ENCODE data around the gene PKD1L1.

DNA sequence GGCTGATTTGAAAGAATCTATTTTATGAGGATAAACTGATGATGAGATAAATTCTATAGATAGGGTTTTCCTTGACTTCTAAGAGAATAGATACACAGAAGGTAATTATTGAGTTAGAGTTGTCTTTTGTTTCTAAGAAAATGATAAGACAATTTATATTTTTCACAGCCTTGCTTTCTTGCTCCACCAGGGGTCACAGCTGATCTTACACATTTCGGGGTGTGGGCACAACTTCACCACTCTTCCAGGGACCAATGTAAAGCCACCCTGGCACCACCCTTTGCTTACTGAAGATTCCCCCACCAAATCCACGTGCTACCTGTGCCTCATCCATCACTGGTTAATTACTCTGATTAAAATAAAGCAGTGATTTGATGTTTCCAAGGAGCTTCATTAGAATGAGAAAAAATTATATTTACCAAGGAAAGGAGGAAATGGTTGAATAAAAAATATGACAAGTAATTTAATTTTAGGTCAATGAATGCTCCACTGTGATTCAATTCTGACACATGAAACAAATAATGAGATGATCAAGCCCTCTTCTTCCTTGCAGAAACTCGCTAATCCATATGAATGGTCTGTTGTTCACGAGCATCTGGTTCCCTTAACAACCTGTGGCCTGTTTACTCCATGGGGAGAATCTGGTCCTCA, 189.1 kb downstream of the PKD1L1 start:
- TF ChIP-seq, protein P1, sequence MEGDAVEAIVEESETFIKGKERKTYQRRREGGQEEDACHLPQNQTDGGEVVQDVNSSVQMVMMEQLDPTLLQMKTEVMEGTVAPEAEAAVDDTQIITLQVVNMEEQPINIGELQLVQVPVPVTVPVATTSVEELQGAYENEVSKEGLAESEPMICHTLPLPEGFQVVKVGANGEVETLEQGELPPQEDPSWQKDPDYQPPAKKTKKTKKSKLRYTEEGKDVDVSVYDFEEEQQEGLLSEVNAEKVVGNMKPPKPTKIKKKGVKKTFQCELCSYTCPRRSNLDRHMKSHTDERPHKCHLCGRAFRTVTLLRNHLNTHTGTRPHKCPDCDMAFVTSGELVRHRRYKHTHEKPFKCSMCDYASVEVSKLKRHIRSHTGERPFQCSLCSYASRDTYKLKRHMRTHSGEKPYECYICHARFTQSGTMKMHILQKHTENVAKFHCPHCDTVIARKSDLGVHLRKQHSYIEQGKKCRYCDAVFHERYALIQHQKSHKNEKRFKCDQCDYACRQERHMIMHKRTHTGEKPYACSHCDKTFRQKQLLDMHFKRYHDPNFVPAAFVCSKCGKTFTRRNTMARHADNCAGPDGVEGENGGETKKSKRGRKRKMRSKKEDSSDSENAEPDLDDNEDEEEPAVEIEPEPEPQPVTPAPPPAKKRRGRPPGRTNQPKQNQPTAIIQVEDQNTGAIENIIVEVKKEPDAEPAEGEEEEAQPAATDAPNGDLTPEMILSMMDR (IDR thresholded peaks at IDR 0.05) = peak in 1 of 4 experiments; percentile 23
- no peak for TF ChIP-seq EP300 (IDR thresholded peaks at IDR 0.05)

All from gastroesophageal sphincter (tissue), 3 donors.